Nucleus accumbens (tissue), 56 donors: ENCODE measurements around the gene TK1.

Experiments used
- DNase-seq, 56 donors: peaks; one replicate each; lab custom pipeline; 2025; lab: John Stamatoyannopoulos, UW

Gene TK1

DNA sequence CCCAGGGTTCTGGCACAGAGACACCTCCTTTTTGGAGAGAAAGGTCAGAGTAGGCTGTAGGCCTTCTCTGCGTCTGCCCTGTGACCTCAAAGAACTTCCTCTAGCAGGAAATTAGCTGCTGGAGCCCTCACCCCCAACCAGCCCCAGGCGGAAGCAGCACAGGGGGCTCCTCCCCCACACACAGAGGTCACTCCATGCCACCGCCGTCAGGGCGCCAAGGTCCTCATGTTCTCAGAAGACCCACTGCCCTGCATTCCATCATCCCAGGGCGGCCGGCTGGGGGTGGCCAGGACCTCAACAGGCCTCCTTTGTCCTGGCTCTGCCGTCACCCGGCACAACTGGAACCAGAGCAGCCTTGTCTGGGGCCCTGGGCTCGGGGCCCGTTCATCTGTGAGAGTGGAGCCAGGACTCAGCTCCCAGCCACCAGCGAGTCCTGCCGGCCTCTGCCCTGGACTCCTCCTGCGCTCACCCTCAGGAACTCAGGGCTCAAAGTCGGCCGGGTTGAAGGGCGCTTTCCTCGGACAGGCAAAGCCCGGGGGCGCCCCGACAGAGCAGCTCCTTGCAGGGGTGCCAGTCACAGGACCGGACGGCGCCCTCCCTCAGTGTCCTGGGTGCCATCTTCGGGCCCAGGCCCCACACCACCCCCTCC, 59.5 kb downstream of the TK1 start:
- peak in 54 of 56 donors; percentile 43 to 93 (median 84) for DNase-seq

DNA sequence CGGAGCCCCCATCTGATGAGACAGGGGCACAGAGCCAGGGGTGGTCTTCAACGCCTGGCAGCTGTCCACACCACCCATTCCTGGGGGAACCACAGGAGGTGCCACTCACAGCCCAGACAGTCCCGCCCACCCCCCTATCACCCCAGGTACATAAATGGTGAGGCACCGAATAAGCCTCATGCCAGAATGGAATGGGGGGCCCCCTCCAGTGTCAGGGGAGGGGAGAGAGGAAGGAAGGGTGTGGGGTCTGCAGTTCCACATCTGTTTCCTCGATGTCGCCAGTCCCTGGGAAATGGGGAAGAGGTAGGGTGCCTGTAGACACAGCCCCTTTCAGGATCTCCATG, 60.0 kb downstream of the TK1 start:
- DNase-seq, result no peak

DNA sequence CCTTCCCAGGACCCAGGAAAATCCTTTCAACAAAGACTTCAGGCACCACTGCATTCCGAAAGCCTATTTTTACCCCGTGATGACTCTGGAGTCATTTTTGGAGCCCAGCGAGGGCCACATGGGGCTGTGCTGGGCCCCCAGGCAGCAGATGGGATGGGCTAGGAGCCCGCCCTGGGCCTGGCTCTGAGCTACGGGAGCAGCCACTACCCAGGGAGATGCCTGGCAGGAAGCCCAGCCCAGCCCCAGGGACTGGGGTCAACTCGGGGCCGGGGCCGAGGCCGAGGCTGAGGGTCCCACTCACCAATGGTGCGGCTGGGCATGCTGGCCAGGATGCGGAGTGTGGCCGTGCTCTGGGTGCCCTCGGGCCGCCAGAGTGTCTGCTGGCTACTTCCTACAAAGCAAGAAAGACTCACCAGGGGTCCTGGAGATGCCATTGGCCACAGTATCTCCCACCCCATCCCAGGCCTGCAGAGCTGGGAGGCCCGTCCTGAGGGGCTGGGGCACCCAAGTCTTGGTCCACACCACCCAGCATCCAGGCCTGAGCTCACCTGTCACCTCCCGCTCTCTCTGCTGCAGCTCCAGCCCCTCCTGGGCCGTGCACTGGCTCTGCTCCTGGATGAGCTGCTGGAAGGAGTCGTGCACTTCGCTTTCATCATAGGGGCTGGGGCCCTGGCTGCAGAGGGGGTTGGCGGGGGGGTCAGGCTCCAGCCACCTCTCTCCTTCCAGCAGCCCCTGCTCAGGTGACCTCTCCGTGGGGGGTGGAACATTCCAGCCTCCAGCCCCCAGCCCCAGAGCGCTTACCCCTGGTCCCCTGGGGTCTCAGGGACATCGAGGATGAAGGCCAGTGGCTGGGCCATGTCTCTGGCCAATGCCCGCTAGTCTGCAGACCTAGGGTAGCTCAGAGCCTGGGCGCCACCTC, 60.6 kb downstream of the TK1 start:
- peak in 1 of 56 donors; percentile 54 for DNase-seq

DNA sequence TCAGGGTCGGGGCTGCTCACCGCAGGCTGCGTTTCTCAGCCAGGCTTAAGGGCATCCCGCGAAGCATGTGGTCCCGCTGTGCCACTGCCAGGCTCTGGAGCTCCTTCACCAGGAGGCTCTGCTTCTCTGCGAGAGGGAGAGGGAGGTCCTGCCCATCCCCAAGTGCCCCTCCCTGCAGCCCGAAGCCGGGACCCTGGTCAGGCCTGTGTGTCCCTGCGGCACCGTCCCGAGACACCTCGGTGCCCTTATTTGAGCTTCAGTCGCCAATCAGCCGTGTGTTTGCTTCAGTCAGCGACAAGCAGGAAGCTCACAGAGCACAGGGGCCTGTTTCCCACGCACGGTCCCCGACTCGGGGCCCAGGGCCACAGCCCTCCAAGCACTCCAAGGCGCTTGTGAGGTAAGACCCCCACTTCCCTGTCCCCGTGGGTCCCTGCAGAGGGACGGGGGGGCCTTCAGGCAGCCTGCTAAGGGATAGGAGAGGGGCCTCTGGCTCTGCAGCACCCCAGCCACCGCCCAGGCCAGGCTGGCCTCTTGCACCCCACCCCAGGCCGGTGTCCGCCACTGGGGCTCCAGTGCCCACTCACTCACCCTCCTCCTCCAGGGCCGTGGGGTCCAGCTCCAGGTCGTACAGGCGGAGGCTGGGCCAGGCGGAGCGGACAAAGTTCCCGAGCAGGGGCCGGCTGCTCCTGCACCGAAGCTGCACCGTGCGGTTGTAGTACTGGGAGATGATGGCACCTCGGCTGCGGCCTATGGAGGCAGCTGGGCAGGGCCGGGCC, 61.5 kb downstream of the TK1 start:
- no peak for DNase-seq

DNA sequence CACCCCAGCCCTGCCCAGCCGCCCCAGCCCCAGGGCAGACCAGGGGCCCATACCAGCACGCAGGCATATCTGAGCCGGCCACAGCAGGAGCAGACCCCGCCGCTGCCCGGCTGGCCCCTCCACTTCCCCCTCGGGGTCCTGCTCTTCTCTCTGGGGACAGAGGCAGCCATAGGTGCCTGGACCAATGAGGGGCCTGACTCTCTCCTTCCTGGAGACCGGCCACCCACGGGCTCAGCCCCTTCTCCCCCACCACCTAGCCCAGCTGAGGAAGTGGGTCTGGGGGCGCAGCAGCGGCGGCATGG, 62.1 kb downstream of the TK1 start:
- DNase-seq, result no peak
